Left lung (tissue), 10 donors: Measurements from ENCODE around the gene DECR2. TPM values are rescaled to one million over a fixed set of nuclear protein-coding genes. Genes with fewer than 3 reads are reported as not detected.
A peak's percentile ranks its signal among the peaks of the same experiment; 100 is the strongest.

Experiments
- ATAC-seq: fragments of 200-7000 bp; cut with Tn5 transposase; one replicate; pipeline ENCODE4 v1.9.1; 2020; ENCODE audit warnings: moderate library complexity
- DNase-seq, 4 donors: peaks; one replicate each; pipeline ENCODE4 v3.0.0-alpha.2; 2013 to 2020
- H3K27ac ChIP-seq, 2 donors: fragments of 200-600 bp; sonication (generic) in 1 of 2; one replicate each; pipeline versions ENCODE4 v1.5.0 to v1.8.0; 2020 to 2021
- H3K27me3 ChIP-seq, 2 donors: fragments of 200-600 bp; sonication (generic) in 1 of 2; one replicate each; pipeline versions ENCODE4 v1.5.0 to v1.8.0; 2020 to 2021
- H3K36me3 ChIP-seq, 2 donors: fragments of 200-600 bp; sonication (generic) in 1 of 2; one replicate each; pipeline versions ENCODE4 v1.5.0 to v1.8.0; 2020 to 2021
- H3K4me1 ChIP-seq, 2 donors: fragments of 200-600 bp; one replicate each; pipeline ENCODE4 v1.8.0; 2021
- H3K4me3 ChIP-seq, 2 donors: fragments of 200-600 bp; sonication (generic) in 1 of 2; one replicate each; pipeline versions ENCODE4 v1.5.0 to v1.8.0; 2020 to 2021; ENCODE audit warnings: mild to moderate bottlenecking in 1 of 2
- H3K9me3 ChIP-seq, 2 donors: fragments of 200-600 bp; sonication (generic) in 1 of 2; one replicate each; pipeline versions ENCODE4 v1.5.0 to v1.8.0; 2020 to 2021
- CTCF ChIP-seq, 2 donors: fragments of 200-600 bp; sonication (generic) in 1 of 2; IDR thresholded peaks; one replicate each; pipeline versions ENCODE4 v1.5.0 to v1.8.0; 2021; ENCODE audit warnings: antibody characterized with exemption in 2 of 2
- intact Hi-C, 2 donors: fragments of 100-400 bp; cut with DNase I; formaldehyde crosslinking; loops; one replicate each; pipeline versions ENCODE4 v1.11.2 to v1.14.2; 2022
- polyA plus RNA-seq, 6 donors: library from polyadenylated mRNA; unstranded; fragments of 120-200 nt; gene quantifications; one replicate each; pipeline ENCODE4 v1.2.1, GENCODE V29; 2013; ENCODE audit not compliant: insufficient read length in 6 of 6
- total RNA-seq, 2 donors: library from RNA; stranded (reverse); fragmentation: NEBNext Ultra II Directional; extraction: Animal tissue kit (Norgen Biotek cat#: 25700); gene quantifications; one replicate each; pipeline ENCODE4 v1.2.1, GENCODE V29; 2021
- donor health status: DM: no; HTN: yes; CAD: no.
- donor health status: DM: no; HTN: no; CAD: no.

Gene DECR2
- total and polyA plus RNA-seq, 8 donors: 10.3 to 25.1 (median 16.7) TPM

DNA sequence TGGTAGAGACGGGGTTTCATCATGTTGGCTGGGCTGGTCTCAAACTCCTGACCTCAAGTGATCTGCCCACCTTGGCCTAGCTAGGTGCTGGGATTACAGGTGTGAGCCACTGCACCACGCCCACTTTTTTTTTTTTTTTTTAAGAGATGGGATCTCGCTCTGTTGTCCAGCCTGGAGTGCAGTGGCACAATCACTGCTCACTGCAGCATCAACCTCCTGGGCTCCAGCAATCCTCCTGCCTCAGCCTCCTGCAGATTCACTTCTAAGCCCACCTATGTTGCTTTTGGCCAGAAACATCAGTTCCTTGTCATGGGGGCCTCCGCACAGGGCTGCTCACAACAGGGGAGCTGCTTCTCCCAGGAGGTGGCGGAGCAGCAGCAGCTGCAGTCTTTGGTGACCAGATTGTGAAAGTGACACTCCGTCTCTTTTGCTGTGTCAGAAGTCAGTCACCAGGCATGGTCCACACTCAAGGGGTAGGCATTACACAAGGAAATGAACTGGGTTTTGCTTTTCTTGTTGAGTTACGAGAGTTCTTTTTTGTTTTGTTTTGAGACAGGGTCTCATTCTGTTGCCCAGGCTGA is 9.1 kb upstream of the DECR2 start:
- Histone ChIP-seq H3K4me3 (no peak overlapping the region), H3K27ac (no peak overlapping the region)
- intact Hi-C loops: no loop called here

DNA sequence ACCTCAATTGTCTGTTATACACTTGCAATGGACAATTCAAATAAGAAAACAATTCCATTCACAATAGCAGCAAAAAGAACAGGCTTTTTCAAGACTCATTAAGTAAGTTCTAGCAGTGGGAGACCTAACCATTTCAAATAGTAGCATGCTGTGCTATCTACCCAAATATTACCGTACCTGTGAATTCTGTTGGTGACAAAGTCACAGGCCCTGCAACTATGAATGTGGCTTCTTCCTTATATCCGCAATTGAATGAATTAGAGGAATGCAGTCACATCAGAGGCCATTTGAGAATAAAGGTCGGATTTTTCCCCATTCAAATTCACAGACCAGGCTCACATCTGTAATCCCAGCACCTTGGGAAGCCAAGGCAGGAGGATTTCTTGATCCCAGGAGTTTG is 5.5 kb upstream of the DECR2 start:
- ATAC-seq (no peak), DNase-seq (no peak)
- peaks cover 0 to 37% of the 10 kb centered on the region in 2 donors for H3K4me1 ChIP-seq
- no peak for TF ChIP-seq CTCF (IDR thresholded peaks at IDR 0.05)
- no peaks in the 10 kb centered on the region for H3K27me3 ChIP-seq
- peak overlapping the region in 1 of 2 donors; percentile 51 for H3K4me3 ChIP-seq
- no peaks in the 10 kb centered on the region for H3K36me3 ChIP-seq
- no peaks in the 10 kb centered on the region for H3K9me3 ChIP-seq
- peak overlapping the region; percentile 48 to 72 for H3K27ac ChIP-seq
- intact Hi-C loops: no loop called here

More for the DNA sequence above, 9.1 kb upstream of the DECR2 start:
- H3K36me3 ChIP-seq: no peaks in the 10 kb centered on the region
- ATAC-seq: no peak
- DNase-seq: no peak
- H3K9me3 ChIP-seq: no peaks in the 10 kb centered on the region
- peaks cover 0 to 16% of the 10 kb centered on the region in 2 donors for H3K4me1 ChIP-seq
- no peaks in the 10 kb centered on the region for H3K27me3 ChIP-seq
- TF ChIP-seq CTCF (IDR thresholded peaks at IDR 0.05): no peak

DNA sequence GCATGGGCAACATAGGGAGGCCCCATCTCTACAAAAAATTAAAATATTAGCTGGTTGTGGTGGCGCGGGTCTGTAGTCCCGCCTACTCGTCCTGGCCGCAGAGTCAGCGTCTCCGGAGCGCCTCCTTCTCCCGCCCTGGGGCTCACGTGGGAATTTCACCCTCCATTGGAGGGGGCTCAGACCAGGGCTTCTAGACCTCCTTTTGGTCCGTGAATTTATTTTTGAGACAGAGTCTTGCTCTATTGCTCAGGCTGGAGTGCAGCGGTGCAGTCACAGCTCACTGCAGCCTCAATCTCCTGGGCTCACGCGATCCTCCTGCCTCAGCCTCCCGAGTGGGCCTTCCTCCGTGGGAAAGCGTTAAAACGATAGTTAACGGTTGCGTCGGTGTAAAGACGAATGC is 5.1 kb upstream of the DECR2 start:
- no peaks in the 10 kb centered on the region for H3K9me3 ChIP-seq
- H3K4me3 ChIP-seq: peak overlapping the region; percentile 17 to 51
- DNase-seq: peak in 1 of 4 donors; percentile 65
- no peak for TF ChIP-seq CTCF (IDR thresholded peaks at IDR 0.05)
- peak overlapping the region; percentile 48 to 72 for H3K27ac ChIP-seq
- no peaks in the 10 kb centered on the region for H3K36me3 ChIP-seq
- intact Hi-C loops: no loop called here
- no peaks in the 10 kb centered on the region for H3K27me3 ChIP-seq
- peak; percentile 30 for ATAC-seq
- peaks cover 0 to 37% of the 10 kb centered on the region in 2 donors for H3K4me1 ChIP-seq

DNA sequence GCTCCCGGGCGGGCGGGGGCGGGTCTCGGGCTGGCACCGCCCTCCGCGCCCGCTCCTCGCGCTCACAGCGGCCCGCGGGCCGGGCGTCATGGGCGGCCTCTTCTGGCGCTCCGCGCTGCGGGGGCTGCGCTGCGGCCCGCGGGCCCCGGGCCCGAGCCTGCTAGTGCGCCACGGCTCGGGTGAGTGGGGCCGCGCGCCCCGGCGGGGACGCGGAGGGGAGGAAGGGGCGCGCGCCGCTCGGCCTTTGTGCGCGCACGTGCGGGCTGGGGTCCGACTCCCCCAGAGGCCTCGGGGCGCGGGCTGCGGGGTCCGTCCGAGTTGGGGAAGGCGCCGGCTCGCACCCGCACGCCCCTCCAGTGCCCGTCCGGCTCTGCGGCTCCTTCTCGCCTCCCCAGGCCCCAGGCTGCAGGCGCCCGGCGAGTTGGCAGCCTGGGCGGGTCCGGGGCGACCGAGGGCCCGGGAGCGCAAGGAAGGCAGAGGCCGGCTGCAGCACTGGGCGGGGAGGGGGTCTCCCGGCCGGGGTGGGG is 4.5 kb upstream of the DECR2 start, which contains the start of gene NME4:
Gene NME4, plus strand, starts transcription at position 65 of the 527 bp plus-strand sequence. Its CDS starts 24 bp downstream, at position 89.
- intact Hi-C loops: no loop called here
- DNase-seq (peak in 2 of 4 donors; percentile 41 to 86), ATAC-seq (no peak)
- Histone ChIP-seq H3K9me3 (no peaks in the 10 kb centered on the region), H3K27me3 (no peaks in the 10 kb centered on the region), H3K27ac (peak within 1 kb of the TSS; percentile 68 to 72), H3K4me3 (peak within 1 kb of the TSS; percentile 51 to 58), H3K36me3 (no peaks in the 10 kb centered on the region), H3K4me1 (peaks cover 0 to 39% of the 10 kb centered on the region in 2 donors)
- TF ChIP-seq CTCF (IDR thresholded peaks at IDR 0.05): no peak

- ATAC-seq (peak; percentile 8), DNase-seq (peak in 3 of 4 donors; percentile 68 to 87 (median 83))
- intact Hi-C loops: no loop called here
- Histone ChIP-seq H3K36me3 (no peaks in the 10 kb centered on the region), H3K27ac (peak overlapping the region in 1 of 2 donors; percentile 28), H3K4me1 (peaks cover 6 to 41% of the 10 kb centered on the region in 2 donors), H3K9me3 (no peaks in the 10 kb centered on the region), H3K27me3 (no peaks in the 10 kb centered on the region), H3K4me3 (peak overlapping the region in 1 of 2 donors; percentile 51)
- TF ChIP-seq CTCF (IDR thresholded peaks at IDR 0.05): peak; percentile 22 to 47
These were observed 3.9 kb upstream of the DECR2 start for GRCh38 chr16:397736-398332.
